IPS-NIHi7 (cell line): ENCODE results near the gene EIF4E2.

Source experiments
- DNase-seq: peaks from one replicate; pipeline ENCODE4 v3.0.0; 2012; ENCODE audit warnings: mixed read lengths; ENCODE audit errors: extremely low spot score

Gene EIF4E2

GRCh38 chr2:232550354-232551249 is at the start of gene EIF4E2, which contains the start of gene TIGD1:
TSS of gene EIF4E2 (plus strand) at chr2:232550689. CDS start at chr2:232550725, 36 bp downstream.
TSS of gene TIGD1 (minus strand) at chr2:232550557. CDS start at chr2:232549882, 675 bp downstream.
- peak; percentile 100 for DNase-seq

GRCh38 chr2:232501331-232501771 is 49.1 kb upstream of the EIF4E2 start:
- no peak for DNase-seq

- no peak for DNase-seq
Measured at GRCh38 chr2:232501794-232502390, 48.6 kb upstream of the EIF4E2 start.

GRCh38 chr2:232502511-232502910 is 48.0 kb upstream of the EIF4E2 start:
- no peak for DNase-seq

GRCh38 chr2:232502911-232503808 is 47.3 kb upstream of the EIF4E2 start:
- peak; percentile 74 for DNase-seq

GRCh38 chr2:232503809-232504323 is 46.6 kb upstream of the EIF4E2 start:
- no peak for DNase-seq

- no peak for DNase-seq
Measured at GRCh38 chr2:232504438-232504837, 46.1 kb upstream of the EIF4E2 start.

GRCh38 chr2:232505856-232506255 is 44.6 kb upstream of the EIF4E2 start:
- DNase-seq, result no peak

GRCh38 chr2:232506709-232507108 is 43.8 kb upstream of the EIF4E2 start:
- no peak for DNase-seq

GRCh38 chr2:232508251-232508650 is 42.2 kb upstream of the EIF4E2 start:
- no peak for DNase-seq

- no peak for DNase-seq
Measured at GRCh38 chr2:232511336-232511890, 39.1 kb upstream of the EIF4E2 start.

GRCh38 chr2:232512602-232513001 is 37.9 kb upstream of the EIF4E2 start:
- DNase-seq, result no peak

- no peak for DNase-seq
Measured at GRCh38 chr2:232513353-232513752, 37.1 kb upstream of the EIF4E2 start.

- no peak for DNase-seq
Measured at GRCh38 chr2:232515639-232516038, 34.9 kb upstream of the EIF4E2 start.

- no peak for DNase-seq
Measured at GRCh38 chr2:232516551-232516950, 33.9 kb upstream of the EIF4E2 start.

- DNase-seq, result no peak
Measured at GRCh38 chr2:232518844-232519243, 31.6 kb upstream of the EIF4E2 start.

GRCh38 chr2:232519581-232520438 is 30.7 kb upstream of the EIF4E2 start, which contains the start of gene PRSS56:
TSS of gene PRSS56 (plus strand) at chr2:232520388. CDS start at chr2:232520599, 211 bp downstream.
- DNase-seq, result no peak

GRCh38 chr2:232520489-232520888 is 30.0 kb upstream of the EIF4E2 start:
- DNase-seq, result no peak

GRCh38 chr2:232521098-232521497 is 29.4 kb upstream of the EIF4E2 start:
- DNase-seq, result no peak

GRCh38 chr2:232521959-232522622 is 28.4 kb upstream of the EIF4E2 start:
- DNase-seq, result peak; percentile 82
